Brain microvascular endothelial cell (primary cell): ENCODE data around the gene OR10V1.

Source experiments
- DNase-seq: peaks from one replicate; pipeline ENCODE4 v3.0.0-alpha.2; 2020
- H3K27ac ChIP-seq: fragments of 250-450 bp; sonication (Bioruptor Pico); 2 replicates; pipeline ENCODE4 v1.5.1; 2020; ENCODE audit warnings: mild to moderate bottlenecking, moderate library complexity
- H3K27me3 ChIP-seq: fragments of 250-450 bp; sonication (Bioruptor Pico); replicated peaks from 2 replicates; pipeline ENCODE4 v1.5.1; 2020; ENCODE audit warnings: mild to moderate bottlenecking
- H3K36me3 ChIP-seq: fragments of 250-450 bp; sonication (Bioruptor Pico); replicated peaks from 2 replicates; pipeline ENCODE4 v1.5.1; 2020; ENCODE audit warnings: mild to moderate bottlenecking
- H3K4me3 ChIP-seq: 2 replicates; pipeline ENCODE4 v1.5.1; 2011; ENCODE audit warnings: low read depth, mild to moderate bottlenecking, control low read depth, low read length, moderate library complexity
- CTCF ChIP-seq: IDR thresholded peaks from 2 replicates; pipeline ENCODE4 v1.5.1; 2011; ENCODE audit warnings: low read depth, mild to moderate bottlenecking, moderate library complexity, low read length, control low read depth, inconsistent platforms; ENCODE audit errors: missing control alignments
- in situ Hi-C: cut with HindIII; loops from 2 replicates; pipeline ENCODE4 v1.10.0; 2017; ENCODE audit warnings: low sequenced_read_pairs, low pct_ligation_motif_present

The OR10V1 gene

GRCh38 chr11:59756558-59756840, 42.9 kb upstream of the OR10V1 start:
- in situ Hi-C loops: no loop called here
- peaks cover 2% of the 10 kb centered on the region for H3K36me3 ChIP-seq
- H3K27ac ChIP-seq: peak overlapping the region; percentile 84
- TF ChIP-seq CTCF: no peak
- peak; percentile 25 for DNase-seq
- H3K27me3 ChIP-seq: no peaks in the 10 kb centered on the region
- H3K4me3 ChIP-seq: peak overlapping the region; percentile 88

GRCh38 chr11:59755701-59756557, 42.3 kb upstream of the OR10V1 start:
- Histone ChIP-seq H3K36me3 (peaks cover 2% of the 10 kb centered on the region), H3K27me3 (no peaks in the 10 kb centered on the region), H3K4me3 (peak overlapping the region; percentile 88), H3K27ac (peak overlapping the region; percentile 84)
- in situ Hi-C loops: no loop called here
- no peak for TF ChIP-seq CTCF
- DNase-seq: peak; percentile 70

GRCh38 chr11:59754859-59755700, 41.4 kb upstream of the OR10V1 start, which contains the start of gene STX3:
TSS of gene STX3 (plus strand) at chr11:59755376. CDS start at chr11:59755606, 230 bp downstream.
- peak; percentile 40 for DNase-seq
- no peaks in the 10 kb centered on the region for H3K27me3 ChIP-seq
- H3K27ac ChIP-seq: peak within 1 kb of the TSS; percentile 84
- H3K4me3 ChIP-seq: peak within 1 kb of the TSS; percentile 88
- peaks cover 2% of the 10 kb centered on the region for H3K36me3 ChIP-seq
- in situ Hi-C loops: no loop called here
- TF ChIP-seq CTCF: no peak

GRCh38 chr11:59754494-59754858, 40.8 kb upstream of the OR10V1 start:
- DNase-seq: no peak
- Histone ChIP-seq H3K27ac (no peak overlapping the region), H3K36me3 (peaks cover 2% of the 10 kb centered on the region), H3K4me3 (peak overlapping the region; percentile 88), H3K27me3 (no peaks in the 10 kb centered on the region)
- no peak for TF ChIP-seq CTCF
- in situ Hi-C loops: no loop called here

GRCh38 chr11:59753650-59754493, 40.2 kb upstream of the OR10V1 start:
- H3K27ac ChIP-seq: no peak overlapping the region
- TF ChIP-seq CTCF: peak; percentile 89

More at GRCh38 chr11:59753650-59754493, 40.2 kb upstream of the OR10V1 start:
- no peaks in the 10 kb centered on the region for H3K27me3 ChIP-seq
- H3K4me3 ChIP-seq: peak overlapping the region; percentile 88
- H3K36me3 ChIP-seq: peaks cover 2% of the 10 kb centered on the region
- in situ Hi-C loops: no loop called here
- peak; percentile 62 for DNase-seq
